GM18868 (cell line): ENCODE measurements around the gene TSPAN3.

Experiments
- ATAC-seq: cut with Tn5 transposase; IDR thresholded peaks from one replicate; pipeline ENCODE4 v1.9.1; 2021; ENCODE audit warnings: mild to moderate bottlenecking, moderate library complexity; ENCODE audit not compliant: unreplicated experiment

The TSPAN3 gene

DNA sequence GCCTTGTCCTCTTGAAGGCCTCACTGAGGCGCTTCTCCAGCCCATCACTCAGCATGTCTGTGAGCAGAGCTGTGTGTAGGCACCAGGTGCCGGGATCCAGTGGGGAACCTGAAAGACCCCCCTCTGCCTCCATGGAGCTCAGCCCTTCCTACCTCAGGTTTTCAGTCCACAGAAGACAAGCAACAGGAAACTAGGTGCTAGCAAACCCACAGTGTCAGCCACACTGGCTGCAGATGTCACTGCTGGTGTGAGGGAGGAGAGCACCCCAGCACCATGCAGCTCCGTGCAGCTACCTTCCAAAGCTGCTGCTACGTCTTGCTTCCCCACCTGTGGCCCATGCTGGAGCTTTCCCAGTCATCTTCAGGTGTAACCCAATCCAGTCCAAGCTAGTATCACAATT lies 58.0 kb downstream of the TSPAN3 start:
- ATAC-seq: no peak

GRCh38 chr15:77012117-77012712 lies 58.7 kb downstream of the TSPAN3 start:
- ATAC-seq: no peak

DNA sequence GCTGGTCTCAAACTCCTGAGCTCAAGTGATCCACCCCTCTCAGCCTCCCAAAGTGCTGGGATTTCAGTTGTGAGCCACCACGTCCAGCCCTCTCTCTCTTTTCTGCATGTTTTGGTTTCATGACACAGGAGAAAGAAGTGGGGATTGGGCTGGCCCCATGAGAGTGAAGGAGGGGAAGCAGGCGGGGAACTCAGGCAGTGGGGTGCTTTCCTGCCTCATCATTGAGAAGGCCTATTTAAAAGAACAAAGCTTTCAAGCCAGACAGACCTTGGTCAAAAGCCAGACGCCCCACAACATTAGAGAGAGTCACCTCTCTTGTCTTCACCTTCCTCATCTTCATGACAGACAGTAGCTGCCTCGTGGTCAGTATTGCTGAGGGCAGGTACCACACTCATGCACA lies 60.1 kb downstream of the TSPAN3 start:
- no peak for ATAC-seq

- no peak for ATAC-seq
Measured at GRCh38 chr15:77010312-77010686, 60.6 kb downstream of the TSPAN3 start.

DNA sequence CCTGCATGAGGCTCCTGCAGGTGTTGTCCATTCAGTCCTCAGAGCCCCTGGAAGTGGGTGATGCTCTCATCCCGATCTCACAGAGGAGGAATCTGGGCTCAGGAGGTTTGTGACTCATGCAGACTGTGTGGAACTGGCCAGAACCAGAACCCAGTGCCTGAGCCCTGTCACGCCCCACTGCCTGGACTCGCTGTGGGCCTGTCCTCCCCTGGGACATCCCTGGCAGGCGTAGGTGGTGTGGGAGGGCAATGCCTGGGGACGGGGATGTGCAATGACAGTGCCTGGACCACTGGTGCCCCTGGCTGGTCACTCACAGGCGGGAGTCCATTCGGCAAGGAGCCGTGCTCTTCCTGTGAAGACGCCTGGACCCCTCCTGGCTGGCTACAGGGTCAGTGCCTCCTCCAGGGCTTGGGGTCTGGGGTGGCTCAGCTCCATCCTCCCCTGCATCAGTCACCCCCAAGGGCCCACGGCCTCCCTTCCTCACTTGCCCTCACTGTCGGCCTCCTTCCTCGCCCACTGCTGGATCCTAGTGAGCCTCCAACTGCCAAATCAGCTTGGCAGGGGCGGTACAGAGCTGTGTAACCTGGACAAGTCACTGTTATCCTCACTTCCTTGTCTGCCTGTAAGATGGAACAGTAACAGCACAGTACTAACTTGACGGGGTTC lies 61.1 kb downstream of the TSPAN3 start:
- ATAC-seq: no peak

- no peak for ATAC-seq
Measured at GRCh38 chr15:77009176-77009575, 61.7 kb downstream of the TSPAN3 start.

DNA sequence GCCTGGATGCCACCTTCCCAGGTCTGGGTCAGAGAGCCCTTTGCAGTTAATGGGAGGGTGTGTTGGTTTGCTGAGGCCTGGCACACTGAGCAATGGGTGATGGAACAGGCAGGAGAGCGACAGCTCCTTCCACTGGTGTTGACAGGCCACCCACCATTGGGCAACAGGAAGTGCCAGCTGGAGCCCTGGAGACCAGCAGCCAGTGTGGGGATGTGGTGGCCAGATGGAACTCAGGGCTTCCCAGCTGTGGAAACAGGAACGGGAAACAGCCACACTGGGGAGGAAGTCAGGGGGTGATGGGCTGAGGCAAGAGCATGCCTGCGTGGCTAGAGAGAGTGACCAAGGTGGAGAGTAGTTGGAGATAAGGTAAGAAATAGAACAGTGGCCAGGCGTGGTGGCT lies 66.7 kb downstream of the TSPAN3 start:
- ATAC-seq: no peak

GRCh38 chr15:77002954-77003912 lies 67.7 kb downstream of the TSPAN3 start:
- ATAC-seq: no peak

DNA sequence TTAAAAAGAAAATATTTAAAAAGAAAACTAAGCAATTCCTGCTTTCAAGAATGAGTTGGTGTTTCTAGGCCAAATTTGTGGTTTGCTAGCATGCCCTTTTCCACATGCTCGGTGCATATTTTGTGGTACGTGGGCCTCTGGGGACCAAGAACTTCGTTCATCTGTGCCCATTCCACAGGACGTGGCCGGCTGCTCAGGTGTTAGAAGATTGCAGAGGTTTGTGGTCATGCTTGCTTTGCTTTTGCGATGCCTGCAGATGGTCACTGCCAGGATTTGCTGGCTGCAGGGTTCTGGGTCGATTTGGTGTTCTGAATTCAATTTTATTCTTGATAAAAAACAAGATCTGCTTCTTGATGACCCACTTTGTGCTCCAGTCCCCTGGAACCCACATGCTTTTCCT lies 68.5 kb downstream of the TSPAN3 start:
- ATAC-seq: no peak

DNA sequence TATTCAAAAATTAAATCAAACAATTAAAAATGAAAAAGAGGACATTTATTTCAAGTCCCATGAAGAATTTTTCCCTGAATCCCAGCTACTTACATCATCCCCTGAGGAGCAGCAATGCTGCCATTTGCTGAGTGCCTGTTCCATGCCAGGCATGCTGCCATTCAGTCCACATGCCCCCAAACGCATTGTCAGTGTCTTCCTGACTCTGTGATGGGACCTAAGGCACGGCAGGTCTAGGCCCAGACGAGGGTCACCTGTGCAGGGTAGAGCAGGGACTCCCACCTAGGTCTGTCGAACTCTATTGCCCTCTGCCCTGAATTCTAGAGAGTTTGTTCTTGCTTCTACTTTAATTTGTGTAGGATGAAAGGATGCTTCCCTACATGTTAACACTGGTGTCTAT lies 68.9 kb downstream of the TSPAN3 start:
- ATAC-seq: no peak

- no peak for ATAC-seq
Measured at GRCh38 chr15:77001351-77001750, 69.6 kb downstream of the TSPAN3 start.

DNA sequence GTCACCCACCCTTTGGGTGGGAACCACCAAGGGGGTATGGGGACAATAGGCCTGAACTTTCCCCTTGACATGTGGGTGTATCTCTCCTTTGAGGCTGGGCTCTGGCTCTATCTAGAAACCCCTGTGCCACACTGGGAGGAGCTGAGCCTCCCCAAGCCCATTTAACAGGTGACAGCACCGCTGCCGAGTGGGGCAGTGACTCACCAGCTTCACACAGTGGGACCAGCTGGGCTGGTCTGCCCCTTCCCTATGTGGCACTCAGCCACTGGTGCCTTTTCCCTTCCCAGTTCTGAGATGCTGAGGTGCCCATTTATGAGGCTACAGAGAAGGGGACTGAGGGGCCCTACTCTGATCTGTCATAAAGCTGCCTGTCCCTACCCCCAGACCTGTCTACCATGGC lies 70.9 kb downstream of the TSPAN3 start:
- no peak for ATAC-seq

- no peak for ATAC-seq
Measured at GRCh38 chr15:76998663-76999285, 72.1 kb downstream of the TSPAN3 start.

DNA sequence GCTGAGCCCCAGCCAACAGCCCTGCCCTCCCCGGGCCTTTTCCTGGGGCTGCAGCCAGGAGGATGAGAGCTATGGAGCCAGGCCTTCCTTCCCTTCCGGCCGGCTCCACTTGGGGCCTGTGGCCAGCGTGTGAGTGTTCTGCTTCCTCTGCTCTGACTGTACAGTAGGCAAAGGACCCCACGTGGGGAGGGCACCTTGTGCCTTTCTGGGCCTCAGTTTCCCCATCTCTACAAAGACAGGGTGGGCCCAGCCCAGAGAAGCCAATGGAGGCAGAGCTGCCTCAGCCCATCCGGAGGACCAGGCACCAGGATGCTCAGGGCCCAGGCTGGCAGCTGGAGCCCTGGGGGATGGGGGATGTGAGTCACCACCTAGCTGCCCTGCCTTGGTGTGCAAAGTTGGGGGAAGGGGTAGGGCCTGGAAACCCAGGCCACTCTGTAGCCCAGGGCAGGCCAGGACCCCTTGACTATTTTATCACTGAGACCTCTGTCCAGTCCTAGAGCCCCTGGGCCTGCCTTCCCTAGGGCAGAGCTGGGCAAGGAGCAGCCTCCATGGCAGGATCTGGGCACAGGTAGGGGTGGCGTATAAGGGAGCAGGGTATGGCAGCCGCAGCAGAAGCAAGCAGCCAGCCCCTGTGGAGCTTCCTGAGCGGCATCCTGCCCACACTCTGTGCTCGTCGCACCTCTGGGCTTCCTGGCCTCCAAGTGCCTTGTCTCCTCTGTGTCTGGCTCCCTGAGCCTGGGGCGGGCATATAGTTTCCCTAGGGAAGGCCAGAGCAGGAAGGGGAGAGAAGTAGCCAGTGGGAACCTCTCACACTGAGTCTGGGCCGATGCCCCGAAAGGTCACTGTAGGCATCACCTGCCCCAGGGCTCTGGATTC lies 74.1 kb downstream of the TSPAN3 start:
- no peak for ATAC-seq

DNA sequence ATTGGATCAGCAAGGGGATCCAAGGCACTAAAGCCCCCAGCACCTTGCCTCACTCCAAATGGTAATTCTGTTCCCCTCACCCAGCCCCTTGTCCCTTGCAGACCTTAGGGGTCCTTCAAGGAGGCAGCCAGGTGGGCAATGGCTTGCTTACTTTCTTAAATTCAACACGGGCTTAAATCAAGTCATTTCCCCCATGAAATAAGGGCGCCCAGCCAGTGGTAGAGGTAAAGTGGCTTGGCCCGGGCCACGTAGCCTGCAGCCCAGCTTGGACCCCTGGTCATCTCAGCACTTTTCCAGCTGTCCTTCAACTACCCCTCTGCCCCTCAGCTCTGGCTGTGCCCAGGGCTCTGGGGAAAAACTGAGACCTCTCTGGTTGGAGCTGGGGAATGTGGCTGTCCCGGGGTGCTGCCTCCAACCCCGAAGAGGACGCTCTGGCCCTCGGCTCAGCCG lies 74.8 kb downstream of the TSPAN3 start:
- no peak for ATAC-seq

DNA sequence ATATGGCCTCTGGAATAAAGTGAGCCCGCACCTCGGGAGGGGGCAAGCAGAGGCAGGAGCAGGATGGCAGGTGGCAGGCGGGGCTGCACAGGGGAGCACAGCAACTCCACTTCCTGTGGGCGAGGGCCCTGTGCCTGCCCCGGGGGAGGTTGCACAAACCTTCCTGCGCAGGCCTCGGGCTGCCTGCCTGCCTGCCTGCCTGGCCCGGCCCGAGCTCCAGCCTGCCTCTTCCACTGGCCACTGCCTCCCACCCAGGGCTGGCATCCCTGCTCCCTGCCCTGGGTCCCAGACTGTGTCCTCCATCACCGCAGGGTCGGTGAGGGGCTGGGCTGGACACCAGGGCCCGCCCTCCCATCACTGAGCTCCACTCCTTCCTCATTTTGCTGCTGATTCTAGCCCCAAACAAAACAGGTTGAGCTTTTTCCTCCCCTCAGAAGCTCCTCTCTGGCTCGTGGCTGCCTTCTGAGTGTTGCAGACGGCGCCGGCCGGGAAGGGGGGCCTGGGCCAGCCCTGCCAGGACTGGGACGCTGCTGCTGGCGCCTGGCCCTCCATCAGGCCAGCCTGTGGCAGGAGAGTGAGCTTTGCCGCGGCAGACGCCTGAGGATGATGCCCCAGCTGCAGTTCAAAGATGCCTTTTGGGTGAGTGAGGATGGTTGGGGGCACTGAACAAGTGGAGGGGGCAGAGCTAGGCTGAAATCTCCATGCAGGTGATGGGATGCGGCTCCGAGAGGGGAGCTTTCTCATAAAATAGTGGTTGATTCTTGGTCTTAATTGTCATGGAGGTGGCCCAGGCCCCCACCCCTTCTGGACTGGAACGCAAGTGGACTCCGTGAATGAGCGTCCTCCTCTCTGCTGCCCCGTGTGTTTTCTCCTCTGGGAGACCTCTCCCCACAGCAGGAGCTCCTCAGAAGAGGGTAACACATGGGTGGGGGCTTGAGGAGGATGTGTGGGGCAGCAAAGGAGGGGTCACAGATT lies 75.7 kb downstream of the TSPAN3 start, which contains the start of gene PSTPIP1:
PSTPIP1 (plus strand) TSS at position 156 of the 975 bp plus-strand sequence; CDS start at position 604, 448 bp downstream.
- peak; percentile 60 for ATAC-seq

GRCh38 chr15:76994496-76994895 lies 76.4 kb downstream of the TSPAN3 start:
- no peak for ATAC-seq

DNA sequence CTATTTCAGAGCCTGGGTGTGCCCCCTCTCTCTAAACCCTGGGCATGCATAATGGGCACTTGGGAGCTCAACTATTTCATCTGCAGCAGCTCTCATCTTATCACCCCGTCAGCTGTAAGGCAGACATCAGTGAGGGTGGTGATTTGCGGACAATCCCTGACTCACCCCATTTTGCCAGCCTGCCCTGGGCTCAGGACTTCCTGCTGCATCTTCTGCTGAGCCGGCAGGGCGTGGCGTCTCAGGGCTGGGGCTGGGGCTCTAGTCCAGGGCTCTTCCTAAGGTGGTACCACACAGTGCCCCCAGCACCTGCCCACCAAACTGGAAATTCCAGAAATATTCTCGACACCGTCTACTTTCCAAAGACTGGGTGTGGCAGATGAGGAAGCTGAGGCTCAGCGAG lies 76.9 kb downstream of the TSPAN3 start:
- no peak for ATAC-seq

DNA sequence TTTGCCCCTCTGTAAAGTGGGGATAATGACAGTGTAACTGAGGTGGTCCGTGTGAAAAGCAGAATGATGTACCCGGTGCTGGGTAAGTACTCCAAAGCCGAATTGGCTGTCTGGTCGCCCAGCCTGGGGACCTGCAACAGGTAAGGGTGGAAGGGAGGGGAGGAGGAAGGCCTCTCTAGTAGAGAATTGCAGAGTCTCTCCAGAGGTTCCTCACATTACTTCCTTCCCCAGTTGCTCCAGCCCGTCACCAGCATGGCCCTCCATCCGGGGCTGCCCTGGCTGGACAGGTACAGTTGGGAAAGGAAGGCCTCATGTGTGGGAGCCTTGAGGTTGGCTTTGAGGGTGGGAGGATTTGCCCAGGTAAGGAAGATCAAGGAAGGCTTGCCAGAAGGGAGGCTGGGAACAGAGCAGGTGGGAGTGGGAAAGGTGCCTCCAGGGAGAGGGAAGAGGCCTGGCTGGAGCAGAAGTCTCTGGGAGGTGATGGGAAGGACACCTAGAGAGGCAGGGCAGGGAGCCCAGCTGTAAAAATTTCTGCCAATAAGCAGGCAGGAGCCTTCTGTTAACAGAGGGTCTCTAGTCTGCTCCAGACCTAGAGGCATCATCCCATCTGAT lies 77.7 kb downstream of the TSPAN3 start:
- no peak for ATAC-seq
